HG03097 (cell line): ENCODE data around the gene KLHL30.

Source experiments
- ATAC-seq: cut with Tn5 transposase; IDR thresholded peaks from one replicate; pipeline ENCODE4 v1.9.1; 2021; ENCODE audit not compliant: unreplicated experiment, low FRiP score

KLHL30 gene

DNA sequence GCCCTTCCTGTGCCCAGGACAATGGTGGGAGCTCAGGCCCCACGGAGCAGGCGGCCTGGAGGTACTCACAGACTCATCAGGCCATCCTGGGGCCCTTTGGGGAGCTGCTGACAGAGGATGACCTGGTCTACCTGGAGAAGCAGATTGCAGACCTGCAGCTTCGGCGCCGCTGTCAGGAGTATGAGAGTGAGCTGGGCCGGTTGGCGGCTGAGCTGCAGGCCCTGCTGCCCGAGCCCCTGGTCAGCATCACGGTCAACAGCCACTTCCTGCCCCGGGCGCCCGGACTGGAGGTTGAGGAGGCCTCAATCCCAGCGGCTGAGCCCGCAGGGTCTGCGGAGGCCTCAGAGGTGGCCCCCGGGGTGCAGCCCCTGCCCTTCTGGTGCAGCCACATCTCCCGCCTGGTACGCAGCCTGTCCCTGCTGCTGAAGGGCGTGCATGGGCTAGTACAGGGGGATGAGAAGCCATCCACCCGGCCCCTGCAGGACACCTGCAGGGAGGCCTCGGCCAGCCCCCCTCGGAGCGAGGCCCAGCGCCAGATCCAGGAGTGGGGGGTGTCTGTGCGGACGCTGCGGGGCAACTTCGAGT, 8.3 kb upstream of the KLHL30 start:
- ATAC-seq = no peak

- ATAC-seq = no peak
Measured at GRCh38 chr2:238130696-238131628, 7.5 kb upstream of the KLHL30 start.

DNA sequence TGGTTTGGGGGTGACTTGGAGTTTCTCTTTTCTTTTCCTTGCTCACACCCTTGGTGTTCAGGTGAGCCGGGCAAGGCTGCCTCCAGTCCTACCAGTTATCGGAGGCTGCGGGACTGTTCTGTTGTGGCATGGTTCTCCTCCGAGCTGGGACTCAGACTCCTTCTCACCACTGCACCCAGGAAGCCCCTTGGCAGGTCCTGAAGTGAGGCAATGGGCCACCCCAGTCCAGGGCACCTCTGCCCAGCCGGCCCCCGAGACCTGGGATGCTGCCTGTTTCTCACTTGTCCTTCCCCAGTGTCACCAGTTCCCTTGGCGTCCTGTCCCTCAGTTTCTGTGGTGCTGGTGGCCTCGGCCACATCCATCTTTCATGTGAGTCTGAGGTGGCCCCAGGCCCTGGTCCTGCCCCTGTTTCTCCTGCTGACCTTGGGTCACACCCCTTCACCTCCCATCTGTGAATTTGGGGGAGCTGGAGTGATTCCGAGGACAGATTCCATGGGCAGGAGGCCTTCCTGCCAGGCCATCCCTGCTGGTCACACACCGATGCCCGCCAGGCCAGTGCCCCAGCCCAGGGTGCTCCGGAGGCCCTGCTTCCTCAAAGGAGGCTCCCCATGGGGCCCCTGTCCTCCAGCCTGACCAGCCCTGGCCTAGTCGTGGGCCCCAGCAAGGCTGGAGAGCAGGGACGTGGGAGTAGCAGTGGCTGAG, 6.6 kb upstream of the KLHL30 start:
- ATAC-seq = no peak

GRCh38 chr2:238132463-238133450, 5.7 kb upstream of the KLHL30 start:
- no peak for ATAC-seq

- ATAC-seq = no peak
Measured at GRCh38 chr2:238133499-238134392, 4.7 kb upstream of the KLHL30 start.

DNA sequence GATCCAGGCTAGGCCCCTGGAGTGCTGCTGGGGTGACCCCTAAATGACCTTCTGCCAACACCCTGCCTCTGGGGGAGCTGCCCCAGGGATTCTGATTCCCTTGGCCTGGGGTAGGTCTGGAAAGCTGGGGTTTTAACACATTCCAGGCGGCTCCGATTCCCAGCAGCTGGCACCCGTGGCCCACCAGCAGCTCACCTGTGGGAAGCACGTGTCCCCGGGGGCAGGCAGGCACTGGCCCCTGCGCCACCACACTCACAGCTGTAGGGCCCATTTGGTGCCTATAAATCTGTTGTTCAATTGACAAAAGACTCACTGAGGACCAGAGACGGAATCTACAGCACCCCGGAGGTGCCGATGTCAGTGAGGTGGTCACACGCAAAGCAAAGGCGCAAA, 4.1 kb upstream of the KLHL30 start:
- no peak for ATAC-seq

GRCh38 chr2:238135601-238136150, 2.8 kb upstream of the KLHL30 start:
- ATAC-seq = no peak

DNA sequence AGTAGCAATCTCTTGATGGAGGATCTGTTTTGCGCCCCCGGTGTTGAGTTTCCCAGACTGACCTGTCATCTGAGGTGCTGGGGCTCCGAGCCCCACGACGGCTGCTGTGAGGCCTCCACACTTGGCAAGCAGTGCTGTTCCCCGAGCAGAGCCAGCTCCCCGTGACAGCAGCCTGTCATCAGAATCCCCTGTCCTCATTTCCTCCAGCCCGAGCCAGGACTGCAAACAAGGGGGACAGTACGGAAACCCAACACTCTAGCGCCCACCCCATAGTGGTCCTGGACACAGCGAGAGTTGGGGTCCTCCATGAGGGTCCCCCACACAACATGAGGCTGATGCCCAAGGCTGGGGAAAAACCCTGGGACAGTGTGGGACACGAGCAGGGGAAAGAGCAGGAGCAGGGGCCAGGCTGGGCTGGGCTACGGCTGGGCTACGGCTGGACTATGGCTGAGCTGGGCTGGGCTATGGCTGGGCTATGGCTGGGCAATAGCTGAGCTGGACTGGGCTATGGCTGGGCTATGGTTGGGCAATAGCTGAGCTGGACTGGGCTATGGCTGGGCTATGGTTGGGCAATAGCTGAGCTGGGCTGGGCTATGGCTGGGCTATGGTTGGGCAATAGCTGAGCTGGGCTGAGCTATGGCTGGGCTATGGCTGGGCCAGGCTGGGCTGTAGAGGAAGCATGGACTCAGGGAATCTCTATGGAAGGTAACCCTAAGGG, 1.5 kb upstream of the KLHL30 start:
- no peak for ATAC-seq

DNA sequence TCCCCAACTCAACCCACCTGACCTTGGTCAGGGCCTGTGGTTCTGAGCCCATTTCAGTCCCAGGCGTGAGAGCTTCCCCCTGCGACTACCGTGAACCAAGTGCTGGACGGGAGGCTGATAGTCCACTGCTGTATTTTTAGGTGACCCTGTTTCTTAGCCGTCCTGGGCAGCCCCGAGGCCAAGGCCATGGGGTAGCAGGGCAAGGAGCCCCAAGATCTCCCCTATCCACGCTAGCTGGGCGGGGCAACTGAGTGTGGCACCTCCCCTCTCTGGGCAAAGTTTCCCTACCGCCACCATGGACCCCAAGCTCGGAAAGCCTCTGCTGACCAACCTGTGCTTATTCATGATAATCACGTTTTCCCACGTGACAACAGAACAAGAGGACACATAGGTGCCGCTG, 583 bp upstream of the KLHL30 start:
- ATAC-seq = no peak

DNA sequence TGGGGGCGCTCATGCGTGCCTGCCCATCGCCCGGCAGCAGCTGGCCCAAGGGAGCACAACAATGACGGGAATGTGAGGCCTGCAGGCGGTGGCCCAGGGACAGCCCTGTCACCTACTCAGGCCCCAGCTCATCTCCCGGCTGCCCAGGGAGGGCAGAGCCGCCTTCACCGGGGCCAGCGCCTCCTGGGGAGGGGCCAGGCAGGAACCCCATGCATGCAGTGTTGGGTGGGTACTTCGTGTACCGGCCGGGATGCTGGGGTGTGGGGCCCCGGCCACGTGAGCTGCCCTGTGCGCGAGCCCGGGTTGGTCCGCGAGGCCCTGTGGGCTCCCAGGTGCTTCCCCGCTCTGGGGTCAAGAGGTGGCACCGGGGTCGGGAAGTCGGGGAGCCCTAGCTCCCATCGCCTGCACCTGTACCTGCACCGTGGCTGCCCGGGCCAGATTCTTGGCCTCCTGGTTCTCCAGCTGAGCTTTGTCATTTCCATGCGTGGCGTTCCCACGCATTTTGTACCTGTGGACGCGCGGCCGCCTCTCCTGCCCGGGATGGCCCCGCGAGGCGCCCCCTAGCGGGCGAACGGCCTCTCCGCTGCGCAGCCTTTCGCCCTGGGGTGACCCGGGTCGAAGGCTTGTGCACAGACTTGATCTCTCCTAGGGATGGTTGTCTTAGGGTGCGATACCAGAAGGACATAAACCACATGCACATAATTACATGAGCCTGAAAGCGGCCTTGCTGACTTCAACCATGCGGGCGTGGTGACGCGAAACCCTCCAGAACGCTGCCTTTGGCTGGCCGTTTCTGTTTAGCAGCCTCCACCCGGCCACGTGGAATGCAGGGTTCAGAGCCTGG, 950 bp downstream of the KLHL30 start:
- ATAC-seq = no peak

DNA sequence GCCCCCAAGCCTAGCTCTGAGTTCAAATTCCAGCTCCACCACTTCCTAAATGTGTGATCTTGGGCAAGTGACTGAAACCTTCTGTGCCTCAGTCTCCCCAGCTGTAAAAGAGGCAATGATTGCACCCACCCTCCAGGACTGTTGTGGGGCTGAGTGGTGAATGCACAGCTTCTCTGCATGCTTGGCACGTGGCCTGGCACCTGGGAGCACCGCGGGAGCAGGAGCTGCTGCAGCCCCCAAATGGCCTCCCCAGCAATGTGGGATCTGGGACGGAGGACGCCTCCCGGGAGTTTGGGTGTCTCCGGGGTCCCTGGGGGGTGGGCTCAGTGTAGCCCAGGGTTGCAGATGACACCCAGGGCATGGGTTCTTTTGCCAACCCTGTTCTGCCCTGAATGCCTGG, 1.6 kb downstream of the KLHL30 start:
- no peak for ATAC-seq

DNA sequence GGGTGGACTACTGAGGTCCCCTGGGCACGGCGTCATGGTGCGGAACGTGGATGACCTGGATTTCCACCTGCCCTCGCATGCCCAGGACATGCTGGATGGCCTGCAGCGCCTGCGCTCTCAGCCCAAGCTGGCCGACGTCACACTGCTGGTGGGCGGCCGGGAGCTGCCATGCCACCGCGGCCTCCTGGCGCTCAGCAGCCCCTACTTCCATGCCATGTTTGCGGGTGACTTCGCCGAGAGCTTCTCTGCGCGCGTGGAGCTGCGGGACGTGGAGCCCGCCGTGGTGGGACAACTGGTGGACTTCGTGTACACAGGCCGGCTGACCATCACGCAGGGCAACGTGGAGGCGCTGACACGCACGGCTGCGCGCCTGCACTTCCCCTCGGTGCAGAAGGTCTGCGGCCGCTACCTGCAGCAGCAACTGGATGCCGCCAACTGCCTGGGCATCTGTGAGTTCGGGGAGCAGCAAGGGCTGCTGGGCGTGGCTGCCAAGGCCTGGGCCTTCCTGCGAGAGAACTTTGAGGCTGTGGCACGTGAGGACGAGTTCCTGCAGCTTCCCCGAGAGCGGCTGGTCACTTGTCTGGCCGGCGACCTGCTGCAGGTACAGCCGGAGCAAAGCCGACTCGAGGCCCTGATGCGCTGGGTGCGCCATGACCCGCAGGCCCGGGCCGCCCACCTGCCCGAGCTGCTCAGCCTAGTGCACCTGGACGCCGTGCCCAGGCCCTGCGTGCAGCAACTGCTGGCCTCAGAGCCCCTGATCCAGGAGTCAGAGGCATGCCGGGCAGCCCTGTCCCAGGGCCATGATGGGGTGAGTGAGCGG, 2.5 kb downstream of the KLHL30 start:
- ATAC-seq = no peak

DNA sequence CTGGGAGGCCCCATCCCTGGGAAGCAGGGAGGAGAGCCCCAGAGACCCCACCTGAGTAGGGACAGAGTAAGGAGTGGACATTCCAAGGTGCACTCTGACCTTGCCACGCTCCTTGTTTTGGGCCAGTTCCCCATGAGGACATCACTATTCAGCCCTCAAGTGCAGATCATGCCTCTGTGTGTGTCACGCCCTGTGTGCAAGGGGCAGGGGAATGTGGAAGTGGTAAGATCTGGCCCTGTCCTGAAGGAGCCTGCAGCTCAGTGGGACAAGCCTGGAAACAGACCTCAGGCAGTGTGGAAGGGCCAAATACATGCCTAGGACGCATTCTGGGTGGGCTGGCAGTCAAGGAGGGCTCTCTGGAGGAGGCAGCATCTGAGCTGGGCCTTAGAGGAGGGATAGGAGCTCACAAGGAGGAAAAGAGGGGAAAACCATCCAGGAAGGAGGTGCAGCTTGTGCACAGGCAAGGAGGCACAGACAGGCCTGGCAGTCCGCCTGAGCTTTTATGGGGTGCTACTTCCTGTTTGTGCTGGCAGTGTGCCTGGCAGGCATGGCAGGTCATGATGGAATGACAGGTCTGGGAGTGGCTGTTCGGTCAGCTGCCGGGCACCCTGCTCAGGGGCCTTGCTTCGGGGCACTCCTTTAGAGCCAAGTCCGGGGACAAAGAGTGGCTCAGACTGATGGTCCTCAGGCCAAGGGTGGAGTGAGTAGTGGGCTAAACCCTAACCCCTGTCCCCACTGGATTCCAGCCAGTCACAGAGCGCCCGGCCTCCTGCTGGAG, 3.3 kb downstream of the KLHL30 start:
- ATAC-seq = no peak

DNA sequence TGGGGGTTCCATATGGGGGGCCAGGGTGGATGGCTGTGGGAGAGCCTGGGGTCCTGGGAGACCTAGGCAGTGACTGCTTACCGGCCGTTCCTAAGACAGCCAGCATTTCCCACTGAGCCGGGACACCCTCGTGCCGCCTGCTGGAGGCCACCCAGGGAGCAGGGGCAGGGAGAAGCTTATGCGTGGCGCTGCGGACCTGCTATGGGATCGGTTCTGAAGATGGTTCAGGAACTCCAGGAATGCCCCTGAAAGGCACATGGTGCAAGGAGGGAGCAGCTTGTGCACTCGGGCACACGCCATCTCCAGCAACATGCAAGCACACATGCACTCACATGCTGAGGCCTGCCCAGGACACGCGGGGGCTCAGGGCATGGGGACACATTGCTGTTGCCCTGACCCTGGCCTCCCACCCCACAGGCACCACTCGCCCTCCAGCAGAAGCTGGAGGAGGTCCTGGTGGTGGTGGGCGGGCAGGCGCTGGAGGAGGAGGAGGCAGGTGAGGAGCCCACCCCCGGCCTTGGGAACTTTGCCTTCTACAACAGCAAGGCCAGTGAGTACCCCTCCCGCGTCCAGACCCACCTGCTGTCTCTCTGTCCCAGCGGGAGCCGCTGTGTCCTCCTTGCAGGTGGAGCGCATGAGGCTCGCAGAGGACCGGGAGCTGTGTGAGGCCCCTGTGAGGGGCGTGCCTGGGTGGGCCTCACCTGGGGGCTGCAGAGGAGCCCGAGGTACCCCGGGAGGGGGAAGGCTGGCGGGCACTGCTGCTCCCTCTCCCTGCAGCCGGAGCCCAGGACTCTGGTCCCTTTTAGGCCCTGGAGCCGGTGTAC, 4.1 kb downstream of the KLHL30 start:
- no peak for ATAC-seq
